Gastrocnemius medialis (tissue), 4 donors: ENCODE results near the gene SREK1IP1.

Experiments
- POLR2A ChIP-seq, 2 donors: fragments of 450-650 bp; IDR thresholded peaks; one replicate each; pipeline ENCODE4 v1.6.1; 2017; ENCODE audit warnings: antibody characterized with exemption in 2 of 2, mild to moderate bottlenecking in 2 of 2, moderate library complexity in 2 of 2
- TF ChIP-seq, protein P1 (sequence below), 5 experiments: fragments of 450-650 bp in 3 of 5; fragments of 200-600 bp in 2 of 5; sonication (generic) in 2 of 5; IDR thresholded peaks in 4 of 5; conservative IDR thresholded peaks in 1 of 5; 1 replicate in 4 of 5; 2 replicates in 1 of 5; pipeline ENCODE4 v1.5.1; 2016 to 2019; ENCODE audit warnings: antibody characterized with exemption in 5 of 5, mild to moderate bottlenecking in 3 of 5, moderate library complexity in 3 of 5

DNA sequence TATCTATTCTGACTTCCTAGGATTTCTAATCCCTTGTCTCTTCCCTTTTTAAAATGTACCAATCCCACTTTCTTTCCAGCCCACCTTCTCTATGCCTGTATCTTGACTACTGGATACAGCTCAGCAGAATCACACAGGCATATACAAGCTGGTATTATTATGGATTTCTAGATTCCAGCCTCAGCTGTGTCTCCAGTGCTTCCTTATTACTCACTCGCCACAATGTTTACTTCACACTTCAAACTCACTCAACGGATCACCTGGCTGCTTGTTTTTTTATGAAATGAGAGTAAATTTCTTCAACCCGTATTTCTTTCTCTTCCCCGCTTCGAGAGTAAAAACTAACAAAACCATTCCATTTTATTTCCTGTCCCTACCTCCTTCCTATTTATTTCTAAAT, 39.0 kb upstream of the SREK1IP1 start:
- TF ChIP-seq, protein P1, sequence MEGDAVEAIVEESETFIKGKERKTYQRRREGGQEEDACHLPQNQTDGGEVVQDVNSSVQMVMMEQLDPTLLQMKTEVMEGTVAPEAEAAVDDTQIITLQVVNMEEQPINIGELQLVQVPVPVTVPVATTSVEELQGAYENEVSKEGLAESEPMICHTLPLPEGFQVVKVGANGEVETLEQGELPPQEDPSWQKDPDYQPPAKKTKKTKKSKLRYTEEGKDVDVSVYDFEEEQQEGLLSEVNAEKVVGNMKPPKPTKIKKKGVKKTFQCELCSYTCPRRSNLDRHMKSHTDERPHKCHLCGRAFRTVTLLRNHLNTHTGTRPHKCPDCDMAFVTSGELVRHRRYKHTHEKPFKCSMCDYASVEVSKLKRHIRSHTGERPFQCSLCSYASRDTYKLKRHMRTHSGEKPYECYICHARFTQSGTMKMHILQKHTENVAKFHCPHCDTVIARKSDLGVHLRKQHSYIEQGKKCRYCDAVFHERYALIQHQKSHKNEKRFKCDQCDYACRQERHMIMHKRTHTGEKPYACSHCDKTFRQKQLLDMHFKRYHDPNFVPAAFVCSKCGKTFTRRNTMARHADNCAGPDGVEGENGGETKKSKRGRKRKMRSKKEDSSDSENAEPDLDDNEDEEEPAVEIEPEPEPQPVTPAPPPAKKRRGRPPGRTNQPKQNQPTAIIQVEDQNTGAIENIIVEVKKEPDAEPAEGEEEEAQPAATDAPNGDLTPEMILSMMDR (IDR thresholded peaks at IDR 0.05 in 4 of 5, conservative IDR thresholded peaks at IDR 0.05 in 1 of 5): no peak
- no peak for TF ChIP-seq POLR2A (IDR thresholded peaks at IDR 0.05)
